ENCODE results near the gene TMC2.

Gene TMC2

GRCh38 chr20:2619337-2619736 lies 83.0 kb downstream of the TMC2 start:
- in situ Hi-C loops (cut with MboI; ENCODE audit: low sequenced_read_pairs), result no loop called here

GRCh38 chr20:2619961-2620595 lies 83.7 kb downstream of the TMC2 start:
- in situ Hi-C loops (cut with MboI; ENCODE audit: low sequenced_read_pairs), result no loop called here

GRCh38 chr20:2624190-2624589 lies 87.8 kb downstream of the TMC2 start:
- in situ Hi-C loops (cut with MboI; ENCODE audit: low sequenced_read_pairs), result no loop called here

GRCh38 chr20:2625062-2625461 lies 88.7 kb downstream of the TMC2 start:
- in situ Hi-C loops (cut with MboI; ENCODE audit: low sequenced_read_pairs), result no loop called here

GRCh38 chr20:2626853-2627541 lies 90.6 kb downstream of the TMC2 start:
- in situ Hi-C loops (cut with MboI; ENCODE audit: low sequenced_read_pairs), result no loop called here

GRCh38 chr20:2631228-2631627 lies 94.9 kb downstream of the TMC2 start:
- in situ Hi-C loops (cut with MboI; ENCODE audit: low sequenced_read_pairs), result no loop called here

- in situ Hi-C loops (cut with MboI; ENCODE audit: low sequenced_read_pairs), result no loop called here
These were observed 97.0 kb downstream of the TMC2 start for GRCh38 chr20:2633381-2633780.

- in situ Hi-C loops (cut with MboI; ENCODE audit: low sequenced_read_pairs), result no loop called here
These were observed 100.9 kb downstream of the TMC2 start for GRCh38 chr20:2637246-2637645.

- in situ Hi-C loops (cut with MboI; ENCODE audit: low sequenced_read_pairs), result no loop called here
These were observed 103.9 kb downstream of the TMC2 start for GRCh38 chr20:2640260-2640659.

- in situ Hi-C loops (cut with MboI; ENCODE audit: low sequenced_read_pairs), result no loop called here
These were observed 104.5 kb downstream of the TMC2 start for GRCh38 chr20:2640899-2641298.

- in situ Hi-C loops (cut with MboI; ENCODE audit: low sequenced_read_pairs), result no loop called here
These were observed 107.3 kb downstream of the TMC2 start for GRCh38 chr20:2643708-2644107.

- in situ Hi-C loops (cut with MboI; ENCODE audit: low sequenced_read_pairs), result no loop called here
These were observed 115.7 kb downstream of the TMC2 start, which contains the start of gene NOP56 for GRCh38 chr20:2651772-2652723. TSS of gene NOP56 (plus strand) at chr20:2652632. CDS start at chr20:2652661, 29 bp downstream.

- in situ Hi-C loops (cut with MboI; ENCODE audit: low sequenced_read_pairs), result no loop called here
These were observed 116.6 kb downstream of the TMC2 start for GRCh38 chr20:2652724-2653555.

- in situ Hi-C loops (cut with MboI; ENCODE audit: low sequenced_read_pairs), result no loop called here
These were observed 117.4 kb downstream of the TMC2 start for GRCh38 chr20:2653556-2654383.

GRCh38 chr20:2654384-2654822 lies 118.0 kb downstream of the TMC2 start:
- in situ Hi-C loops (cut with MboI; ENCODE audit: low sequenced_read_pairs), result no loop called here

- in situ Hi-C loops (cut with MboI; ENCODE audit: low sequenced_read_pairs), result no loop called here
These were observed 118.5 kb downstream of the TMC2 start for GRCh38 chr20:2654831-2655230.

GRCh38 chr20:2655331-2656116 lies 119.2 kb downstream of the TMC2 start:
- in situ Hi-C loops (cut with MboI; ENCODE audit: low sequenced_read_pairs), result no loop called here

- in situ Hi-C loops (cut with MboI; ENCODE audit: low sequenced_read_pairs), result no loop called here
These were observed 120.2 kb downstream of the TMC2 start for GRCh38 chr20:2656471-2657117.
